Fibroblast of mammary gland (primary cell): ENCODE data around the gene DFFB.

ENCODE experiments used
- DNase-seq: peaks from one replicate; pipeline ENCODE4 v3.0.0-alpha.2; 2010; ENCODE audit warnings: low read depth
- H3K4me3 ChIP-seq: 2 replicates; pipeline ENCODE4 v1.5.1; 2011; ENCODE audit warnings: low read depth, mild to moderate bottlenecking, low read length, moderate library complexity; ENCODE audit not compliant: control insufficient read depth
- TF ChIP-seq, protein P1 (sequence below): conservative IDR thresholded peaks from 2 replicates; pipeline ENCODE4 v1.5.1; 2011; ENCODE audit warnings: low read depth, low read length, inconsistent platforms; ENCODE audit not compliant: control insufficient read depth, insufficient read depth

Gene DFFB

DNA sequence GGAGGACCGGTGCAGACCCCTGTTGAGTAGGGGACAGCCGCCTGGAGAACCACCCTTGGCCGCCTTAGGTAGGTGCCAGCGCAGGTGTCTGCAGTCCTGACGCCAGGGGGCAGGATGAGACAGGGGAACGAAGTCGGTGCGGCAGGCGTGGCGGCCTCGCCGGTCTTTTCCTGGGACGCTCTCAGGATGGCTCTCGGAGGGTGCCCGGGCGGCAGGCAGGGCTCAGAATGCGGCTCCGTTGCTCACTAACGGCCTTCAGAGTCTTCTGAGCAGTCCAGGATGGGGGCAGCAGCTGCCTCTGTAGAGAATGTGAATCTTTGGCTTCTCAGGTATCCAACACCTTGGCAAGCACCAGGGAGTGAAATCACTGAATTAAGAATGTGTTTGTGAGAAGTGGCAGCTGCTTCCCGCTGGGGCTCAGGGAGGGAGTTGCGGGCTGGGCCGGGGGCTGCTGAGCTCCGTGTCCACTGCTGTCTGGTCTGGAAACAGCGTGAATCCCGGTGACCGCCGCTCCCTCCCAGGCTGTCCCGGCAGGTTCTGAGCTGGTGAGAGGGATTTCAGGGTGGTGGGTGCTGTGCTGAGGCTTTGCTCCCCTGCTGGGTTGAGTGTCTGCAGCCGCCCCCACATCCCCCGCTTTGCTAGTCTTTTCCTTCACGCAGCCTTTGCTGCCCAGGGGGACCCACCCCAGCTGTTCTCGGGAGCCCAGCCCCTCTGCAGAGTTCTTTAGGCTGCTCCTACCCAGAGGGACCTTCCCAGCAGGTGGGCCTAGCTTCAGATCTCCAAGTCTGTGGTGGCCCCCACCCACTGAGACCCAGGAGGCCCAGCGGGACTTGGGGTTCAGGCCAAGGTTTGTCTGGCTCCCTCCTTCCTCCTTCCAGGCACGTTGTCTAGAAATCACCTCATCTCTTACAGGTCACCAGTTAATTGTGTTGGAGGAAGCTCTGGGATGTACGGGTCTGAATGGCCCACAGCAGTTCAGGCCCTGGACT lies 53.9 kb downstream of the DFFB start:
- DNase-seq = peak; percentile 41
- TF ChIP-seq, protein P1, sequence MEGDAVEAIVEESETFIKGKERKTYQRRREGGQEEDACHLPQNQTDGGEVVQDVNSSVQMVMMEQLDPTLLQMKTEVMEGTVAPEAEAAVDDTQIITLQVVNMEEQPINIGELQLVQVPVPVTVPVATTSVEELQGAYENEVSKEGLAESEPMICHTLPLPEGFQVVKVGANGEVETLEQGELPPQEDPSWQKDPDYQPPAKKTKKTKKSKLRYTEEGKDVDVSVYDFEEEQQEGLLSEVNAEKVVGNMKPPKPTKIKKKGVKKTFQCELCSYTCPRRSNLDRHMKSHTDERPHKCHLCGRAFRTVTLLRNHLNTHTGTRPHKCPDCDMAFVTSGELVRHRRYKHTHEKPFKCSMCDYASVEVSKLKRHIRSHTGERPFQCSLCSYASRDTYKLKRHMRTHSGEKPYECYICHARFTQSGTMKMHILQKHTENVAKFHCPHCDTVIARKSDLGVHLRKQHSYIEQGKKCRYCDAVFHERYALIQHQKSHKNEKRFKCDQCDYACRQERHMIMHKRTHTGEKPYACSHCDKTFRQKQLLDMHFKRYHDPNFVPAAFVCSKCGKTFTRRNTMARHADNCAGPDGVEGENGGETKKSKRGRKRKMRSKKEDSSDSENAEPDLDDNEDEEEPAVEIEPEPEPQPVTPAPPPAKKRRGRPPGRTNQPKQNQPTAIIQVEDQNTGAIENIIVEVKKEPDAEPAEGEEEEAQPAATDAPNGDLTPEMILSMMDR = peak; percentile 49
- H3K4me3 ChIP-seq = no peak overlapping the region

DNA sequence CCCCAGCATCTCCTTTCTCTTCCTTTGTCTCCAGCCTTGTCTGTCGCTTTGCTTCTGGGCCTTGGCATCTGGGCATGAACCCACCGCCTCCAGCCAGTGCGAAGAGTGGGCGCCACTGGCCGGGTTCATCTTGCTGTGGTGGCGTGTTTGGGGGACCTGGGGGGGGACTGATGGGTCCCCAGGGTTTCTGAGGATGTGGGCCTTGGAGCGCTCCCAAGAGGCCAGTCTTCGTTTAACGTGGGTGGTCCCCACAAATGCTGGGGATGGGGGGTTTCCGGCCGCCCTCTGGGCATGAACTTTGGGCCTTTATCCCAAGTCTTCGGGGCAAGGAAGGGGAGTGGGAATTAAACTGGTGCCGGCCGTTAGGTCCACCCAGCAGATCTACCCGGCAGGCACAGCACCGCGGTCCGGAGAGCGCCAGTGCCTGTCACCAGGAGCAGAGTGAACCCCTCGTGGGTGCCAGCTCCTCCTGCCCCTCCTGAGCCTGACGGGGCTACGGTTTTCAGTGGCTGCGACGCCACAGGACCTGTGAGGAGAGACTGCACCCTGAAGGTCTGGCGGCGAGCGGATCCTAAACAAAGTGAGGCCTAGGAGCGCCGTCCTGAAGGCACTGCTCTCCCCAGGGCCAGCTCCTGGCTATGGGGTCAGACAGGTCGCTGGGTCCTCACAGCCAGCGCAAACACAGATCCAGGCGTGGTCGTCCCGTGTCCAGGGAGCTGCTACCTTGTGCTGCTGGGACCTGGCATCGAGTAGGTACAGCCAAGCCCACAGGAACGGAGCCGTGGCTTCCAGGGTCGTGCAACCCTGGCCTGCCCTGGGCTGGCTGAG lies 54.9 kb downstream of the DFFB start:
- TF ChIP-seq, protein P1 = no peak
- DNase-seq = no peak
- no peak overlapping the region for H3K4me3 ChIP-seq

DNA sequence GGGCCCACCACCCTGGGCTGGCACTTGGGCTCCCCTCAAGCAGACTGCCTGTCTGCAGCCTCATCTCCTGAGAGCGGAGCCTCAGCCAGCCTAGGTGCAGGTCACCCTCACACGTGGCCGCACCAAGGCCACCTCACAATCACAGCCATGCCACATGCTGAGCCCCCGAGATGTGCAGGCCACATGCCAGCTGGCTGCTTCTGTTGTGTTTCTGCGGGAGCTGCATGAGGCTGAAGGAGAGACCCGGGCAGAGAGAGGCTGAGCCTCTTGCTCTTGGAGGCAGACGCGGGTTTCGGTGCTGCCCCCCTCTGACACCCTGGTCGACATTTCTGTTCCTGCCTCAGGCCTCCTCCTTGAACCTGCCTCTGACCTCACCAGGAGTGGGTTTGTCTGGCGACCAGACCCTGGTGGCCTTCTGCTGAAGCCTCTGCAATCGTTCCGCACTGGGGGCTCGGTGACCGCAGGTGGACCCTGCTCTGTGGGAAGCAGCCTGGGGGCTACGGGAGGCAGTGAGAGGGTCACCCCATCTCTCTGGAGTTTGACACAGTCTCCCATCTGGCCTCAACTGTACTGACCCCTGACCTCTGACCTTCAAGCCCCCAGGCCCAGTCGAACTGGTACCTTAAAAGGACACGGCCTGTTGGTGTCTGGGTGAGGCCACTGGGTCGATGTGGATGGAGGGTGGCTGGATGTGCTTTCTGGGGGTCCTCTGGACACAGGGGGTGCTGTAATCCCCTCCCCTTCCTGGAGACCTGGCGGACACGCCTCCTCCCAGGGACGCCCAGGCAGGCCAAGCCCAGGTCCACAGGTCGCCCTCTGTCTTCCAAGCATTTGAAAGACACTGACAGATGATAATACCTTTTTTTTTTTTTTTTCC lies 55.8 kb downstream of the DFFB start:
- TF ChIP-seq, protein P1 = no peak

DNA sequence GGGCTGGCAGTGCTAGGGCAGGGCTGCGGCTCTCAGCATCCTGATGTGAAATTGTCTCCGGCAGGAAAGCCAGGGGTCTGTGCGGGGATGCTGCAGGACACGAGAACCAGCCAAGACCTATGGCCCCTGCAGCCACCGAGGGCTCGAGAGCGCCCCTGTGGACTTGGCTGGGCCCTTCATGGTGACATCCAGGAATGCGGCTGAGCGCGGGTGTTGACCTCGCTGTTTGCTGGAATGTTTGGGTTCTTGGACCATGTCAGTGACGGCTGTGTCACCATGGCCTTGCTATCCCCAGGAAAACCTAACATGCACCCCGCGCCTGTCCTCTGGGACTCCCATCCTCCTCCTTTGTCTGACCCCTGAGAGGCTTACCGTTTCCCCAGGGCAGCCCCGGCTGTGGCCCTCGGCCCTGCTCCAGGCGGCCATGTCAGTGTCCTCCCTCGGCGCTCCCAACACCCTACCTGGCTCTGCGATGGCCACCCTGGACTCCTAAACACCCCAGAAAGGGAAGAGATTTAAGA lies 57.1 kb downstream of the DFFB start:
- DNase-seq = no peak
- TF ChIP-seq, protein P1 = no peak
- no peak overlapping the region for H3K4me3 ChIP-seq

More for the DNA sequence above, 55.8 kb downstream of the DFFB start:
- no peak overlapping the region for H3K4me3 ChIP-seq
- DNase-seq = no peak

DNA sequence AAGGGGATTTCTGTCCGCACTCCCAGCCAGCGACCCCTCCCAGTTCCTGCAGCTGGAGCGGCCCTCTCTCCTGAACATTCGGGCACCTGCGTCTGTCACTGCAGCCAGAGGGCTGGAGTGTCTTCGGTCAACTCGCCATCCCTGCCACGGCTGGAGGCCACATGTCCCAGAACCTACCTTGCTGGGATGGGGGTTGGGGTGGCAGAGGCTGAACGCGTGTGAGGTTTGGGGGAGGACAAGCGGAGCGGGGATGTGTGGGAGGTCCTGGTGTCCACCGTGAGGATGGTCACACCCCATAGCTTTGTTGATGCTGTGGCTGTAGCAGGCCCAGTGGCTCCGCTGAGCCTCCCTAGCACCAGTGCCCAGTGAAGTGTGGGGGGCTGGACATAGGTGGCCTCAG lies 57.6 kb downstream of the DFFB start:
- no peak overlapping the region for H3K4me3 ChIP-seq
- TF ChIP-seq, protein P1 = no peak
- no peak for DNase-seq
